Thyroid gland (tissue), 4 donors: ENCODE results near the gene COL8A2.

Source experiments
- CTCF ChIP-seq, 6 experiments: fragments of 200-600 bp in 3 of 6; fragments of 450-650 bp in 3 of 6; sonication (generic) in 3 of 6; IDR thresholded peaks; one replicate each; pipeline ENCODE4 v1.5.1; 2016 to 2019; ENCODE audit warnings: antibody characterized with exemption in 6 of 6, mild to moderate bottlenecking in 2 of 6, inconsistent platforms in 1 of 6, moderate library complexity in 1 of 6
- POLR2A ChIP-seq, 2 donors: fragments of 450-650 bp; IDR thresholded peaks; one replicate each; pipeline ENCODE4 v1.6.1; 2017; ENCODE audit warnings: antibody characterized with exemption in 2 of 2, mild to moderate bottlenecking in 2 of 2, moderate library complexity in 1 of 2

GRCh38 chr1:36111151-36111550 lies 13.9 kb downstream of the COL8A2 start:
- TF ChIP-seq CTCF (IDR thresholded peaks at IDR 0.05) (no peak), POLR2A (IDR thresholded peaks at IDR 0.05) (no peak)
